Measurements from ENCODE around the gene FAM227A.

Gene FAM227A

GRCh38 chr22:38531251-38531938 is 124.8 kb downstream of the FAM227A start:
- DNase-seq (ENCODE audit: low read depth), result no peak

Data from stimulated activated CD8-positive, alpha-beta memory T cell treated with anti-CD3 and anti-CD28 coated beads, Interleukin-7, amount 100 ng/mL, for 24 hours (primary cell).